Right renal pelvis (tissue), 4 donors: ENCODE results near the gene THADA. TPM values are rescaled to one million over a fixed set of nuclear protein-coding genes. Genes with fewer than 3 reads are reported as not detected.
"Not testable (repeated sequence)": the region's sequence is repeated elsewhere in the genome, so short reads cannot be mapped to it uniquely, and the experiment has no call there.

ENCODE experiments used
- DNase-seq, 4 donors: peaks; one replicate each; pipeline ENCODE4 v3.0.0-alpha.2; 2013; ENCODE audit warnings: low read depth in 4 of 4, low spot score in 3 of 4, missing footprints in 1 of 4
- polyA plus RNA-seq, 4 donors: library from polyadenylated mRNA; unstranded; fragments of 120-200 nt; gene quantifications; one replicate each; pipeline ENCODE4 v1.2.1, GENCODE V29; 2013; ENCODE audit not compliant: insufficient read length in 4 of 4

Gene THADA
- polyA plus RNA-seq, 4 donors: 33.8 to 39.7 (median 36.0) TPM

- no peak for DNase-seq
Measured at GRCh38 chr2:43203373-43203772, 392.5 kb downstream of the THADA start.

- DNase-seq: no peak
Measured at GRCh38 chr2:43202289-43202688, 393.5 kb downstream of the THADA start.

DNA sequence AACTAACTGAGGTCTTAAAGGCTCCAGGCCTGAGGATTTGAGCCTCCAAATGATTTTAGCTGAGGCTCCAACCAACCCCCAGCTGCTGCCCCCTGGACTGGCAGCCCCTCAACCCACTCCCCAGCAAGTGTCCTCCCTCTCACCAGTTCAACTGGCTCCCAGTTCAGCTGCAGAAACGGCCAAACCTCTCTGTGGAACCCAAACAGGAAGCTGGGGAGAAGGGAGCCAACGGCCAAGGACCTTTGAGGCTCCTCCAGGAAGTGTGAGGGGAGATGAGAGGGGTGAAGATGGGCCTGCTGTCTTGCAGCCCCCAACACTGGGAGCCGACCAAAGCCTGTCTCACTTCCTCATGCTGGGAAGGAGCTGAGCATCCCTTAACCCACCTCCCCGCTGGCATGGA is 394.3 kb downstream of the THADA start:
- no peak for DNase-seq

DNA sequence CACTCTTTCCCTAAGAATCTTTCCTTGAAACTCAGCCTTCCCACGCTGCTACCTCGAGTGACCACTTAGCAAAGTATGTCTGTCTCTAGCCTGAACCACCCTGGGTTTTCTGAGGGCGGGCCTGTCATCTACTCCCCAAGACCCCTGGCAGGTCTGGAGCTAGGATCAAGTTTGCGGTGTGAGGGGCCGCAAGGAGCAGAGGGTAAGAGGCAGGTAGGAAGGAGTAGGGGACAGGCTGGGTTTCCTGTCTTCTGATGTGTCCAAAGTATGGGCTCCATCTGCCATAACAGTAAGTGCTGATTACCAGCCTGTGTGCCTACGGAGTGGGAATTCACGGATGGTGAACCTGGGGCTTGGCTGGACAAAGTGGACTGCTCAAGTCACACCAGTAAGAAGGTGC is 394.8 kb downstream of the THADA start:
- no peak for DNase-seq

DNA sequence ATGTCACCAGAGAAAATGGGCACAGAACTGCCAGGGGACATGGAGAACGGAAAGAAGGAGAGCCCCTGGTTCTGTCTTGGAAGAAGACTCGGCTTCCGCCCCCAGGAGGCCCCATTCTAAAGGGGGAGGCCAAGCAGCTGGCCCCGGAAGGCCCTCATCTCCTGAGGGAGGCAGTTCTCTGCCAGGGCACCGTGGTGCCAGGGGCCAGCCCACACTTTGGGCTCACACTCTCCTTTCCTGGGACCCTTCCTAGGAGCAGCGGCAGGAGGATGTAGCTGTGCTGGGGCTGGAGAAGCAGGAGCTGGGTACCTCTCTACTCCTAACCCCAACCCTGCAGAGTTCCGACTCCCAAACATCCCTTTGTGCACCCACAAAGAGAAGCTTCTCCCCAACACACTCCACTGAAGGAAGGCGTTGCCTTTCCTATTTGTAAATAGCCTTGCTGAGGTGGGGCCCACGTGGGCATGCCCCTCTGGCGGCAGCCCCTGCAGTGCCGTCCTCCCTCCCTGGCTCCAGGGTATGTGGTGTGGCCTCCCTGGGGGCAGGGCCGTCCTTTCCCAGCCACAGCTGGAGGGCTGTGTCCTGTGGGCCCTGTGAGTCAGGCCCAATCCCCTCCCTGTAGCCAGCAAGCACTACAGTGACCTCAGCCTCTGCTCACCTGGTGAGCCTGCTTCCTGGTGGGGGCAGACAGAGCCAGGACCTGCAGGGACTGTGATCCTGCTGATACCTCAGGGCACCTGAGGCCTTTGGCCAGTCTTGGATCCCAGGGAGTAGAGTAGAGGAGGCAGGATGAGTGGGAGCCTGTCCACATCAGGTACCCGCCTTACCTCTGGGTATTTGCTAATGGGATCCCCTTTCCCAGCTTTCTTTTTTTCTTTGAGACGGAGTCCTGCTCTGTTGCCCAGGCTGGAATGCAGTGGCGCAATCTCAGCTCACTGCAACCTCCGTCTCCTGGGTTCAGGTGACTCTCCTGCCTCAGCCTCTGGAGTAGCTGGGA is 396.0 kb downstream of the THADA start:
- no peak for DNase-seq

GRCh38 chr2:43198263-43198662 is 397.6 kb downstream of the THADA start:
- no peak for DNase-seq

DNA sequence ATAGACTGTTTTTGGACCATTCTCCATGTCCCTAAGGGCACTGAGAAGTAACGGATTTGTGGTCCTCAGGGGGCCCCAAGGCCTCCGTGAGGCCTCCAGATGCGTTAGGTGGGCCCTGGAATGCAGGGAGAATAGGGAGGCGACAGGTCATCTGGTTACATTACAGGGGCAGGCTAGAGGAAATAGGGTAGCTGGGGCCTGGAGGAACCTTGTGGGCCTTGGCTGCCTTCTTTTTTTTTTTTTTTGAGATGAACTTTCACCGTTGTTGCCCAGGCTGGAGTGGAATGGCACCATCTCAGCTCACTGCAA is 398.3 kb downstream of the THADA start:
- DNase-seq: no peak

GRCh38 chr2:43196768-43197587 is 398.9 kb downstream of the THADA start:
- no peak for DNase-seq

DNA sequence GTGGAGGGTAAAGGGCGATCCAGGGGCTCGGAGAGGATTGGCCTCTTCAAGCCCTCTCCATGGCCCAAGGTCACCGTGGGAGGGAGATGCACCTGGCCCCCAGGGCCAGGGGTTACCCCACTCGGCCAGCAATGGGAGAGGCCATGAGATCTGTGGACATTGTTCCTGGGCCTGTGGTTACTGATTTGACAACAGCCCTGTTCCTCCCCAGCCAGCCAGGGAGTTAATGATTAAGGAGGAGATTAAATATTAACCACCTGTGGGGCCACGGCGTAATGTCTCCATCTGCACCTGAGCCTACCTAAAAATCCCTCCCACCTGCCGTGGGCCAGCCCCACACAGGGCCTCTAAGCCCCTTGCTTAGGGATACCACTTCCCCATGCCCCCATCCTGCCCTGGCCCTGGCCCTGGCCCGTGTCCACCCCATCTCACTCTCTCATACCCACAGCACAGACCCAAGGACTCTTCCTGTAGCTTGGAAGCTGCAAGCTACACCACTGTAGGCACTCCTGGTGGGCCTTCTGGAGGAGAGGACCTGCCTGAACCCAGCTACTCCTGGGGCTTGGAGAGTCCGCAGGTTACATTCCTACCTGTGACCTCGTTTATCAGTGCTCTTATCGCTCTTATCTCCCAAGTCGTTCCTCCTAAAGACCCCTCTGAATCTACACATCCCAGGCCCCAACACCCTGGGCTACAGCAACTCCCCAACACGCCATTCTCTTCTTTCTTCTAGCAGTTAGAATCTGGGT is 401.5 kb downstream of the THADA start:
- peak in 2 of 4 donors; percentile 81 to 83 for DNase-seq

- no peak for DNase-seq
Measured at GRCh38 chr2:43193652-43194120, 402.2 kb downstream of the THADA start.

DNA sequence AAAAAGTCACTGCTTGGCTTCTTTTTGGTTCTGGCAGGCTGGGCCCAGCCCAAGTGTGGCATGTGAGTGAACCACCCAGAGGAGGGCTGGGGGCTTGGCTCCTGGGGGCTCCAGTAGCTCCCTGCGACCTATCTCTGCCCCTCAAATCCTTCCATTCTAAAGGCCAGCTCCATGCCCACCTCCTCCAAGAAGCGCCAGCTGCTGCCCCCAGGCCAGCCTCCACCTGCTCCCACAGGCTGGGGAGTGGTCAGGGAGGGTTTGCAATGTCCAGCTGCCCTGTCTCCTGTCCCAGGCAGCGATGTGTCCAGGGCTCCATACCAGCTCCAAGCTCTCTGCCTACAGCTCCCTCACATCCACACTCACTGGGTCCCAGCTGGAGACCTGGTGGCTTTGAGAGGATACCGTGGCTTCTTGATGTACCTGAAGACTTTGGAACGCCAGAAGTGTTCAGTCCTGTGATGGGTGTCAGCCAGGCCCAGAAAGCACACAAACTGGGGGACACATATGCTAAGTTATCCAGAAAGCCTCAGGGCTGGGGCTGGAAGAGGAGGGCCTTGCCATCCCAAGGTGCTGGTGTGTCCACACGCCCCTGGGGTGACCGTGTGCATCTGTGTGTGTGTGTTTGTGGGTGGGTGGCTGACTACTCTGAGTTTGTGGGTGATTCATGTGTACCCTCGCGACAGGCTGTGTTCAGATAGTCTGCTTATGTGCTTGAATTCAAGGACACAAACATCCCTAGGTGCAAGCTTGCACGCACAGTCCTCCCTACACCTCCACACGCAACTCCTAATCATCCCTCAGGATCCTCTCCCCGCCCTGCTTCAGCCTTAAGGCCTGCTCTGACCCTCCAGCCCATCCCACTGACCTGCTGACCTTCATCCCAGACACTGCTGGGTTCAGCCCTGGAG is 402.8 kb downstream of the THADA start:
- DNase-seq: no peak

DNA sequence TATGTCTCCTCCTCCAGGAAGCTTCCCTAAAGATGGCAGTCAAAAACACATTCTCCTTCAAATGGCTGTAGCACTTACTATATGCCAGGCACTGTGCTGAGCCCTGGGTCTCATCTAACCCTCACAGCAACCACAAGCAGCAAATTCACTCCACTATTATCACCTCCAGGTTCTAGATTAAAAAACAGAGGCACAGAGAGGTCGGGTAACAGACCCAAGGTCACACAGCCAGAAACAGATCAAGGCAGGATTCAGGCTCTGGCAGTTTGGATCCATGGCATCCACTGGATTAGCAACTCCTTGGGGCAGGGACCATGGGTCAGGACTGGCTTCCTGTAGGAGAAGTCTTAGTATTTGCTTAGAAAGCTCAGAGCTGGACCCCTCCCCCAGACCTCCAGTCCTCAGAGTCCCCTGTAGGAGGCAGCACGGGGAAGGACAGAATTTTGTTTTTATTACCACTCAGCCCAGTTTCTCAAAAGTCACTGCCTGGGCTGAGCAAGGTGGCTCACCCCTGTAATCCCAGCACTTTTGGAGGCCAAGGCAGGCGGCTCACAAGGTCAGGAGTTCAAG is 403.8 kb downstream of the THADA start:
- no peak for DNase-seq

DNA sequence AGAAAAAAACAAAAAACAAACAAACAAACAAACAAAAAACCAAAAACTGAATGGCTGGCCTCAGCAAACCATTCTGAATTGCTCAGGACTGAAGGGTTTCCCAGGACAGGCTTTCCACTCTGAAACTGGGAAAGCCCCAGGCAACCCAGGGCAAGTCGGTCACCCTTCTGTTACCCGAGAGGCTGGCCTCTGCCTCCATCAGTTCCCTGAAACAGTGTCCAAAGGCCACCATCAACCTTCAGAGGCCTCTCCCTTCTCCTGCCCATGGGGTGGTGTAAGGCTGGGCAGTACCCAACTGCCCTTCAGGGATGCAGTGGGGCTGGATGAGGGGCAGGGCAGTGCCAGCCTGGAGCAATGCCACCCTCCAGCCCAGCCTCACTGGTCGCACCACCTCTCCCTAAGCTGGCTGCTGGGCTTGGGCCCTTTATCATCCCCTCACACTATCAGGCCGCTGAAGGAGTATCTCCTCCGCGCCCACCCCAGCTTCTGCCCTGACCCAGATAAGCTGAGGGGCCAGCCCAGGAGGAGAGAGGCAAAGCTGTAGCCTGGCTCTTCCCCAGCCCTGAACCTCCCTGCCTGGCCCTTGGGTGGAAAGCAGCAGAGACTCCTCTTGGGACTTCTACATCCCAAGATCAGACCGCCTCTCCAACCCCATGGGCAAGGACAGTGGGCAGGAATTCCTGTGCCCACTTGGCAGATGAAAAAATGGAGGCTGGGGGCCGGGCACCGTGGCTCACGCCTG is 405.4 kb downstream of the THADA start:
- no peak for DNase-seq

- not testable (repeated sequence) for DNase-seq
Measured at GRCh38 chr2:43189861-43190260, 406.0 kb downstream of the THADA start.

- no peak for DNase-seq
Measured at GRCh38 chr2:43188561-43189386, 407.1 kb downstream of the THADA start.

DNA sequence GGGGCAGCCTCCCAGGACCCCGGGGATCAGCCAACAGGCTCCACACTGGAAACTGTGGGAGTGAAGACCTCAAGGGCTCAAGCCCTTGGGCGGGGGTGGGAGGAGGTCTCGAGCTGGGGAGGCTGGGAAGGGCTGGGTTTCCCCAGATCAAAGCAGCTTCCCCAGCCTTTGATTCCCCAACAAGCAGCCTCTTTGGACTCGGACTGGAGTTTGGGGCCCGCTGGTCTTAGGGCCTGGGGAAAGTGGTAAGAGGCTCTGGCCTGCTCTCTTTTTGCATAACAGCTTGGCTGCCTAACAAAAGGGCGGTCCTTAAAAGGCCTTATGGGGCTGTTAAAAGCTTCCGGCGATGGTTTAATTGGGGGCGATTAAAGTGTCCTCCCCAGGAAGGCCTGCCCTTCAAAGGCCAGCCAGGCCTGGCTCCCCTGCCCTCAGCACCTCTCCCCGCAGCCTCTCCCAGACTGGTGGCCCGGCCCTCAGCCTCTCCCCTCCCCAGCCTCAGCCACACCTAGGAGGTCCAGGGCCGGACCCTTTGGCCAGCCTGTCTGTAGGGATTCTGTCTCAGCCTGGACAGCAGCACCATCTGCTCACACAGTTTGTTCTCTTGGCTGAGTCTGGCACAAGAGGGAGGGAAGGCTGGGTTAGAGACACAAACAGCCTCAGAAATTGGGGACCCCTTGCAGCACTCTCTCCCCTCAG is 409.0 kb downstream of the THADA start:
- DNase-seq: no peak

GRCh38 chr2:43186321-43186678 is 409.5 kb downstream of the THADA start:
- DNase-seq: no peak
